Left ventricle myocardium inferior (tissue), 1 donor: ENCODE measurements around the gene LCP2. TPM values are rescaled to one million over a fixed set of nuclear protein-coding genes. Genes with fewer than 3 reads are reported as not detected.

Source experiments
- DNase-seq: peaks from one replicate; pipeline ENCODE4 v3.0.0-alpha.2; 2020
- H3K27ac ChIP-seq: fragments of 200-600 bp; replicated peaks from 2 replicates; pipeline ENCODE4 v1.8.0; 2021
- H3K27me3 ChIP-seq: fragments of 200-600 bp; 2 replicates; pipeline ENCODE4 v1.8.0; 2021; ENCODE audit warnings: low read depth
- H3K36me3 ChIP-seq: fragments of 200-600 bp; 2 replicates; pipeline ENCODE4 v1.8.0; 2021
- H3K4me1 ChIP-seq: fragments of 200-600 bp; 2 replicates; pipeline ENCODE4 v1.8.0; 2021
- H3K4me3 ChIP-seq: fragments of 200-600 bp; 2 replicates; pipeline ENCODE4 v1.8.0; 2021; ENCODE audit warnings: mild to moderate bottlenecking, moderate library complexity
- H3K9me3 ChIP-seq: fragments of 200-600 bp; replicated peaks from 2 replicates; pipeline ENCODE4 v1.8.0; 2021
- intact Hi-C: fragments of 100-400 bp; cut with micrococcal nuclease; formaldehyde crosslinking; loops from one replicate; pipeline ENCODE4 v1.11.0; 2022
- total RNA-seq: library from RNA; stranded (reverse); fragmentation: NEBNext Ultra II Directional; extraction: Animal tissue kit (Norgen Biotek cat#: 25700); gene quantifications from one replicate; pipeline ENCODE4 v1.2.1, GENCODE V29; 2021
- TF ChIP-seq, protein P1 (sequence below): fragments of 200-600 bp; IDR thresholded peaks from 2 replicates; pipeline ENCODE4 v1.8.0; 2021; ENCODE audit warnings: antibody characterized with exemption, mild to moderate bottlenecking, borderline replicate concordance
- donor health status: DM: no; HTN: yes; CAD: no; lungs with severe emphysema.

Gene LCP2
- total RNA-seq, 1 donor from 2014 or later, result 3.9 TPM

DNA sequence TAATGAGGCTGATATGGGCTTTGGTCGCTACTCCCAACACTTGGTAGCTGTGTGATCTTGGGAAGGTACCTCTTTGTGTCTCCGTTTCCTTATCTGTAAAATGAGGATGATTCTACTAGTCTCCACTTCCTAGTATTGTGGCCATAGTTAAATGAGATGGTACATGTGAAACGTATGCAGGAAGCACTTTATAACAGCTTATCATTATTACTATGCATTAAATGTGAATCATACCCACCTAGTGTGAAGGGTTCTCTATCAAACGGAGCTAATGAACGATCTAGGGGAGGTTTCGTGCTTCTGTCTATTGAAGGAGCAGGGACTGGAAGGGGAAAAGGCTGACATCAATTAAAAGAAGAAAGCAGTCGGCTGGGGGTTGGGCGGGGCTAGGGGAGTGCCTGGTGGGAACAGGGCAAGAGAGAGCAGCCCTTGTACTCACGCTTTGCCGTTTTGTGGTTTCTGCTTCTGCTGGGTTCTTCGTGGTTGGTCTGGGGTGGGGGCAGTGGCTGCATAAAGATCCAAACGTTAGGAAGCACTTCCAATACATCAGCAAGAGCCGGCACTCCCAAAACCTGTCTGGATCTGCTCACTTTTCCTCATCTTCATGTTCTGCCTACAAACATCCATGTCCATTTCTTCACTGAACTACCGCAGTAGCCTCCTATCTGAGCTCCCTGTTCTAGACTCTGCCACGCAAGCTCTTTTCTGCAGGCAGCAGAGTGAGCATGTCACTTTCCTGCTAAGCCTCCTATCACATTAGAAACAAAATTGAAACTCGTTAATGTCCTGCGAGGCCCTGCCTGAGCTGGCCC is 30.8 kb downstream of the LCP2 start:
- DNase-seq, result no peak
- Histone ChIP-seq H3K4me3 (no peak overlapping the region), H3K4me1 (peaks cover 24% of the 10 kb centered on the region), H3K27me3 (peaks cover 32% of the 10 kb centered on the region), H3K9me3 (no peaks in the 10 kb centered on the region), H3K27ac (peak overlapping the region; percentile 43), H3K36me3 (peaks cover 7% of the 10 kb centered on the region)
- TF ChIP-seq, protein P1, sequence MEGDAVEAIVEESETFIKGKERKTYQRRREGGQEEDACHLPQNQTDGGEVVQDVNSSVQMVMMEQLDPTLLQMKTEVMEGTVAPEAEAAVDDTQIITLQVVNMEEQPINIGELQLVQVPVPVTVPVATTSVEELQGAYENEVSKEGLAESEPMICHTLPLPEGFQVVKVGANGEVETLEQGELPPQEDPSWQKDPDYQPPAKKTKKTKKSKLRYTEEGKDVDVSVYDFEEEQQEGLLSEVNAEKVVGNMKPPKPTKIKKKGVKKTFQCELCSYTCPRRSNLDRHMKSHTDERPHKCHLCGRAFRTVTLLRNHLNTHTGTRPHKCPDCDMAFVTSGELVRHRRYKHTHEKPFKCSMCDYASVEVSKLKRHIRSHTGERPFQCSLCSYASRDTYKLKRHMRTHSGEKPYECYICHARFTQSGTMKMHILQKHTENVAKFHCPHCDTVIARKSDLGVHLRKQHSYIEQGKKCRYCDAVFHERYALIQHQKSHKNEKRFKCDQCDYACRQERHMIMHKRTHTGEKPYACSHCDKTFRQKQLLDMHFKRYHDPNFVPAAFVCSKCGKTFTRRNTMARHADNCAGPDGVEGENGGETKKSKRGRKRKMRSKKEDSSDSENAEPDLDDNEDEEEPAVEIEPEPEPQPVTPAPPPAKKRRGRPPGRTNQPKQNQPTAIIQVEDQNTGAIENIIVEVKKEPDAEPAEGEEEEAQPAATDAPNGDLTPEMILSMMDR, result no peak
- intact Hi-C loops, result loop anchor here (5.0 to 10.0 kb wide), 2 partner anchors 81 to 158 kb away; no protein-coding TSS in a partner anchor

DNA sequence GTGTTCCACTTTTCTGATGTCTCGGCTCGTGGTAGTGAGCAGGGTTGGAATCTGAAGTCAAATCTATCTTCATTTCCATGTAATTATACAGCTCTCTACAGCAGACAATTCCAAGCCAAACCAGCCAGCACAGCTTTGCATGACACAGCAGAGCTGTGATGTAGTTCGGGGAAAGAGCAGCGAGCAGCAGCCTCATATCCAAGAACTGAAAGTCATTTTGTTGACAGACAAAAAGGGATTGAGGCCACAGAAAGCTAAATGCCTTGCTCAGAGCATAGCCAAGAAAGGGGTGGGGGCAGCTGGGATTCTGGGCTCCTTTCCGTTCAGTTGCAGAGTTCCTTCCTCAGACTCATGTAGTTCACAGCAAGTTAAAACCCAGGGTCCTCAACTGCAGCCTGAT is 32.1 kb downstream of the LCP2 start:
- TF ChIP-seq, protein P1, result no peak
- peak; percentile 49 for DNase-seq
- Histone ChIP-seq H3K27me3 (peaks cover 32% of the 10 kb centered on the region), H3K4me1 (peaks cover 24% of the 10 kb centered on the region), H3K36me3 (peaks cover 7% of the 10 kb centered on the region), H3K9me3 (no peaks in the 10 kb centered on the region), H3K4me3 (no peak overlapping the region), H3K27ac (peak overlapping the region; percentile 43)
- intact Hi-C loops, result loop anchor here (5.0 to 10.0 kb wide), 2 partner anchors 82 to 159 kb away; no protein-coding TSS in a partner anchor

DNA sequence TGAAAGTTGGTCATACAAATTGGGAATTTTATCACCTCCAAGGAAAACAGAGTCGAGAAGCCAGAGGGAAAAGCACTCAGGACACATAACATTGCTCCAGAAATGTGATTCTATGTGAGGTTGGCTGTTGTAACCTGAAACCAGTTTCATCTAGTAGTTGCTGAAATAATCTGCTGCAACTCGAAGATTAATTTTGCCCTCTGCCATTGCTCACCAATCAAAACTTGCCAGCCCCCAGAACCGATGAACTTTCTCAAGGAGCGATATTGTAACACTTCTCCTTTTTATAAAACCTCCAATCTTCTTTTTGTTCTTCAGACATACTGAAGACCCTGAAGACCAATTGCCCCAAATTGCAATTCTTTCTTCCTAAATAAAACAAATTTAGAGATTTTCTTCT is 33.7 kb downstream of the LCP2 start:
- DNase-seq, result no peak
- H3K36me3 ChIP-seq, result peaks cover 7% of the 10 kb centered on the region
- H3K27ac ChIP-seq, result no peak overlapping the region
- TF ChIP-seq, protein P1, result no peak
- intact Hi-C loops, result loop anchor here (10.0 kb wide), 1 partner anchor 161 kb away; no protein-coding TSS in a partner anchor
- no peaks in the 10 kb centered on the region for H3K9me3 ChIP-seq
- H3K27me3 ChIP-seq, result peaks cover 32% of the 10 kb centered on the region
- no peak overlapping the region for H3K4me3 ChIP-seq
- peaks cover 19% of the 10 kb centered on the region for H3K4me1 ChIP-seq

DNA sequence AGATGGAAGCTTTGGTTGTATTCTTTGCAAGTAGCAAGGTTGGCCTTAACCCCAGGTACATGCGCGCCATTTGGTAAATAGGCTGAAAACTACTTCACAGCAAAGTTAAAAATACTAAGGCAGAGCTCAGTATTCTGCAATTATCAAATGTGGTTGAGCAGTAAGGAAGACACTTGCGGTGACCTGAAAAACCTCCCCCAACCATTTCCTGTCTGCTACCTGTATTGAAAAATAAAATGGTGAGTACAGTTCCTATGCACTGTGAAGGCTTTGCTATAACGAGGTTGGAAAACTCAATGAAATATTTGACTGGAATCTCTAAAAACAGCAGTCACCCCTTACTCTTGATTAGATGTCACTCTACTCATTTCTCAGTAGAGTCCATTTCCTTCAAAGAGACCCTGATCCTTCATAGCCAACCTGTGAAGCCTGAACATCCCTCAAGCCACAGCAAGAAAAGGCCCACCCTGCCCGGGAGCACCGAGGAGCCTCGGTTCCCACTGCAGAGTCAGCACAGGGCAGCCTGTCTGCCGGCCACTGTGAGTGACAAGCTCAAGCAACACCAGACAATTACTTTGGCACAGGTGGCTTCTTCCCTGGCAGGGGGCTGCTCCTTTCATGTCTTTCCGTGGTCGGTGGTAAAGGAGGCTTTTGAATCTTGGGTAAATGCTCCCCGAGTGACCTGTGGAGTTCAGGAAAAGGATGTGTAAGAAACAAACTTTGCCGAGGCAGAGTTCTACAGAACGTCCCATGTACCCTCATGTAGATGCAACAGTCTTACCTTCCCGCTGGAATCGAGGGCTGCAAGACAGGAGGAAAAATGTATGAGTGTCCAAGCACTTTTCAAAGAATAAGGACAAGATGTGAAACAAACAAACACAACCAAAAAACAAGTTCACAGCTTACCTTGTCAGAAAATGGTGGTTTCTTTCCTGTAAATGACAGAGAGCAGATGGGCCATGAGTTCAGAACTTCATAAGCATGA is 35.2 kb downstream of the LCP2 start:
- DNase-seq, result no peak
- TF ChIP-seq, protein P1, result no peak
- H3K4me1 ChIP-seq, result peaks cover 3% of the 10 kb centered on the region
- no peak overlapping the region for H3K4me3 ChIP-seq
- no peaks in the 10 kb centered on the region for H3K9me3 ChIP-seq
- H3K36me3 ChIP-seq, result peaks cover 7% of the 10 kb centered on the region
- intact Hi-C loops, result loop anchor here (10.0 kb wide), 1 partner anchor 162 kb away; no protein-coding TSS in a partner anchor
- no peak overlapping the region for H3K27ac ChIP-seq
- peaks cover 28% of the 10 kb centered on the region for H3K27me3 ChIP-seq

DNA sequence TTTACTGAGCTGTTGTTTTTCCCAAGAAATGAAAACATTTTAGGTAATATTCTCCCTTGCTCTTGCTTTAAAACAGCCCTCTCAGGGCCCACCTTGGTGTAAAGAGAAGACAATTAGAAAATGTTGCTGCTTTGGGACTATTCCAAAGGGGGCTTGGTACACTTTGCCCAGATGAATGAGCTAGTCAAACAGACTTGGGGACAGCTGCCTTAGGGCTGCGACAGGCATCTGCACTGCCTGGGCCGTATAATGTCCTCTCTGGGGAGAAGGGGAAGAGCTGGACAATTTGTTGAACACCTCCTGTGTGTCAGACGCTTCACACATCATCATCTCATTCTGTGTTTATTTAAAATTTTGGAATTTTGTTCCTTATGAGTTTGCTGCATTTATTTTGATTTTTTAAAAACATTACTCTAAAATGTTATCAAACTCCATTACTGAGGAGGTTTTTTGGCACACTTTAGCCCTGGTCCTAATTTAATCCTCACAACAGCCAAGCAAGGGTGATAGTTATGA is 36.0 kb downstream of the LCP2 start:
- TF ChIP-seq, protein P1, result no peak
- intact Hi-C loops, result loop anchor here (10.0 kb wide), 1 partner anchor 163 kb away; no protein-coding TSS in a partner anchor
- Histone ChIP-seq H3K9me3 (no peaks in the 10 kb centered on the region), H3K4me3 (no peak overlapping the region), H3K4me1 (no peaks in the 10 kb centered on the region), H3K27ac (no peak overlapping the region), H3K36me3 (peaks cover 7% of the 10 kb centered on the region), H3K27me3 (peaks cover 20% of the 10 kb centered on the region)
- no peak for DNase-seq
